GM19193 (cell line): ENCODE data around the gene TTLL12.

Experiments
- POLR2A ChIP-seq: IDR thresholded peaks from 4 replicates; pipeline ENCODE4 v1.6.1; 2011; ENCODE audit not compliant: insufficient read depth, insufficient read length; ENCODE audit errors: extremely low read depth

Gene TTLL12

DNA sequence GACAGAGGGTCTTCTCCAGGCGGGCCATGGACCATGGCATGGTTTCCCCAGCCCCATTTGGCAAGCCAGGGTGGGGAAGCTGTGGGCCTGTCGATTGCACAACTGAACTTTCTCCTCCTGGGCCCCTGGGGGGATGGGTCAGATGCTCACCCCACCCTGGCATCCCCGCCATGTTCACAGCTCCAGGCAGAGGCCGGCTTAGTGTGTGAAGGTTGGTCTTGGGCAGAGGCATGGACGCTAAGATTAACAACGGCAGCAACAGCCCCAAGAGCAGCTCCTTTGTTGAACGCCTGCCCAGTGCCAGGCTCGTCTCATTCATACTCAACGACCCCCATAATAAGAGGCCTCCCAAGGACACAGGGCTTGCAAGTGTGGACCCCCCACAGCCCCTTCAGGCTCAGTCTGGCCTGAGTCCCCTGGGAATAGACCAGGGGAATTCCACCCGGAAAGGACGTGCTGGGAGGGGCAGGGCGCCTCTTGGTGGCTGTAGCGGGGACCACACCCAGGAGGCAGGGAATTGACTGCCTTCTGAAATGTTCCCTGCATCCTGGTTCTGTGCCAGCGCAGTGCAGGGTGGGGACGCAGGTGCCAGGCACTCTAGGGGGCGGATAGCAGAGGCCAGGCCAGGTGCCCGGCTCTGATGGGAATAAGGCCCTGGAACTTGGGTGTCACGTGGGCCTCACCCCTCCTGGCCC lies 27.3 kb downstream of the TTLL12 start:
- TF ChIP-seq POLR2A = no peak

DNA sequence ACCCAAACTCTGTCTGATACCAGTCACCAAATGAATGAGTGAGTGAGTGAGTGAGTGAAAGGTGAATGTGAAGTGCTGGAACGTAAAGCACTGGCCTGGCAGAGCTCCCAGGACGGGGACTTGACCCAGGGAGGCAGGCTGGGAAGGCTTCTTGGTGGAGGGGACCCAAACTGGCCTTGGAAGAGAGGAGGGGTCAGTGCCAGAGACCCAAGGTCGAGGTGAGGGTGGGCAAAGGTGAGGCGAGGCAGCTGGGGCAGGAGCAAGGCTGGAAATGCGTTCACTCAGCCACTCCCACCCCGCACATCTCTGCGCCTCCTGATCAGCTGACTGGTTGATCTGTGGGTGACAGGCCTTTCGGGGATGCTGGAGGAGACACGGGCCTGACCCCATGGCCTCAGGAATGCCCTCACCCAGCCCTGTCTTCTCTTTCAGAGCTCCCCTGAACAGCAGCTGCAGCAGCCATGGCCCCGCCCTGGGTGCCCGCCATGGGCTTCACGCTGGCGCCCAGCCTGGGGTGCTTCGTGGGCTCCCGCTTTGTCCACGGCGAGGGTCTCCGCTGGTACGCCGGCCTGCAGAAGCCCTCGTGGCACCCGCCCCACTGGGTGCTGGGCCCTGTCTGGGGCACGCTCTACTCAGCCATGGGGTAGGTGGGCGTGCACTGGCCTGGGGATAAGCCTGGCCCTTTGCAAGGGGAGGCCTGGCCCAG lies 28.0 kb downstream of the TTLL12 start:
- no peak for TF ChIP-seq POLR2A

DNA sequence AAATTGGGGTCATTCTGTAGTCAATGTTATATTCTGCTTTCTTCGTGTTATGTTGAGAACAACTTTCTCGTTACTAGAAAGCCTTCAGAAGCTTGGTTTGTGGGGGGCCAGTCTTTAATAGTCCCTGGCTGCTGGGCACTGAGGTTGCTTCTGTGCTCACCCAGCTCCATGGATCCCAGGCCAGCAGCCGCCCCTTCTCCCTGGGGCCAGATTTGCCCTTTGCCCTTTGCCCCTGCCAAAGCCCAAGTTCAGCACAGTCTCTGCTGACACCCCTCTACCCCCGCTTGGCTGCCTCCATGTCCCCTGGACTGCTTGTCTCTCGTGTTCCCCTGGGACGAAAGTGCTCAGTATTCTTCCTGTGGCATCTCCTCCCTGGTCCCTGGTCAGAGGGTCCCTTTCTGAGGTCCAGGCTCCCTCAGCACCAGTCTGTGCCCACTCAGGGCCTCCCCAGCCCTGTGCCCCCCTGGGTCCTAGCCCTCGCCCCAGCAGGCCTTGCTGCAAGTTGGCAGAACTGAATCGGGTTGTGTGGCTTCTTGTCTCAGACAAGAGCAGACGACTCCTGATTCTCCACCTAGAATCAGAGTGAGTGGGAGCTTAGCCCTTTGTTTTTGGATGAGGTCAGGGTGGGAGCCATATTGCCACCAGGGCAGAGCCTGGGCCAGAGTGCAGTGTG lies 28.9 kb downstream of the TTLL12 start:
- no peak for TF ChIP-seq POLR2A

DNA sequence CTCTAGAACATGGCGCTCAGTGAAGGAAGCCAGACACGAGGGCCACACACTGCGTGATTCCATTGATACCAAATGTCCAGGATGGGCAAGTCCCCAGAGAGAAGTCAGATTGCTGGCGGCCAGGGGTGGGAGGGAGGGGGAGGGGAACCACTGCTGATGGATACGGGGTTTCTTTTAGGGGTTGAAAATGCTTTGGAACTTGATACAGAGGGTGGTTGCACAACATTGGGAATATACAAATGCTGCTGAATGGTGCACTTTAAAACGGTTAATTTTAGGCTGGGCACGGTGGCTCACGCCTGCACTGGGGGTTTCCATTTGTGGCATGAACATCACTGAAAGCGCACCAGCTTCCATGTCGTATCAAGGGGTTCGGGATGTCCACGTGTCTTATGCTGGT lies 30.5 kb downstream of the TTLL12 start:
- TF ChIP-seq POLR2A = no peak

DNA sequence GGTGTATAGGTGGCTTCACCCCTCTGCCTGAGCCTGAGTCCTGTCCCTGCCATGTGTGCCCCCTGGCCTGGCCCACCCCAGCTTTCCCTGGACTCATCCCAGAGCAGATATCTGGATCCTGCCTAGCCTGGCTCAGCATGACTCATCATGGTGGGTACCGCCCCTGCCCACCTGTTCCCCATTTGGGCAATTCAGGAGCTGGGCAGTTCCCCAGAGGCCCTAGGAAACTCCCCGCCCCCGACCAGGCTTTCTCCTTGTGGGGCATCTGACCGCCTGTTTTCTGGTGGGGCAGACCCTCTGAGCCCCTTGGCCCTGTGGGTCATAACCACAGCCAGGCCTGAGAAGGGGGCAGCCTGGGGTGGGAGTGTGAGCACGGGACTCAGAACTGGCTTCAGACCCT lies 31.1 kb downstream of the TTLL12 start:
- TF ChIP-seq POLR2A = no peak

DNA sequence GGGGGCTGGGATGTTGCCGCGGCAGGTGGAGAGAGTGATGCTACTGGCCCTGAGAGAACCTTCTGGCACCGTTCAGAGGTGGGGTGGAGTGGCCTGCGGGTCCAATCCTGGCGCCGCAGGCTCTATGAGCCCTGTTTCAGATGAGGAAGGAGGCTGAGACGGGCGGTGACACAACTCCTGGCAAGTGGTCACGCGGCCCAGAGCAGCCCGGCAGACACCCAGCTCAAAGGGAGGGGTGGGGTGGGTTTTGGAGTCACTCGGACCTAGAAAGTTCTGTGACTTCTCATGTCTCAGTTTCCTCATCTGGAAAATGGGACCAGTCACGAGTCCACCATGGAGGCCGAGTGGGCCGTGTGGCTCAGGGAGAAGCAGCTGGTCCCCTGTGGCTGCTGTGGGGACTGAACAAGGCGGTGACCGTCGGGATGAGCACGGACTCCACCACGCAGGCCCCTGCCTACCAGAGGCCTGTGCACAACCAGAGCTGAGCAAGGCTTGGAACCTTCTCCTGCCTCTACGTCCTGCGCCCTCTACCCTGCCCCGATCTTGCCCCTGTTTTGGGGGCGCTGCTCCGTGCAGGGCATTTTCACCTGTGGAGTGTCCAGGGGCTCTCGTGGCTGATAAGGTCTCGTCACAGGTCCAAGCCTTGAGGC lies 31.9 kb downstream of the TTLL12 start:
- TF ChIP-seq POLR2A = no peak

DNA sequence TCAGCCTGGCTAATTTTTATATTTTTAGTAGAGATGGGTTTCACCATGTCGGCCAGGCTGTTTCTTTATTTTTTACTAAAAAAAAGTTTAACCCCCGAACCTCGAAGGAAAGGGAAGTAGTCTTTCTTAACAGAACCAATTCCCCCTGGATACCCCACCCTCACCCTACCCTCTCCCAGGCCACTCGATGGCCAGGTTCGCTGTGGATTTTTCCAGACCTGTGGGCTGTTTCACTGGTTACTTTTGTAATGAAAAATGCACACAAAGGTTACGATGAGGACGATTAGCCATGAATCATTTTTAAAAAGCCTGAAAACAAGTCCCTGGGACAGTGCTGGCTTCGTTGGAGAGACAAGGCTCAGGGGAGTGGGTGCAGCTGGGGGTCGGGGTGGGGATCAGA lies 33.0 kb downstream of the TTLL12 start:
- no peak for TF ChIP-seq POLR2A

DNA sequence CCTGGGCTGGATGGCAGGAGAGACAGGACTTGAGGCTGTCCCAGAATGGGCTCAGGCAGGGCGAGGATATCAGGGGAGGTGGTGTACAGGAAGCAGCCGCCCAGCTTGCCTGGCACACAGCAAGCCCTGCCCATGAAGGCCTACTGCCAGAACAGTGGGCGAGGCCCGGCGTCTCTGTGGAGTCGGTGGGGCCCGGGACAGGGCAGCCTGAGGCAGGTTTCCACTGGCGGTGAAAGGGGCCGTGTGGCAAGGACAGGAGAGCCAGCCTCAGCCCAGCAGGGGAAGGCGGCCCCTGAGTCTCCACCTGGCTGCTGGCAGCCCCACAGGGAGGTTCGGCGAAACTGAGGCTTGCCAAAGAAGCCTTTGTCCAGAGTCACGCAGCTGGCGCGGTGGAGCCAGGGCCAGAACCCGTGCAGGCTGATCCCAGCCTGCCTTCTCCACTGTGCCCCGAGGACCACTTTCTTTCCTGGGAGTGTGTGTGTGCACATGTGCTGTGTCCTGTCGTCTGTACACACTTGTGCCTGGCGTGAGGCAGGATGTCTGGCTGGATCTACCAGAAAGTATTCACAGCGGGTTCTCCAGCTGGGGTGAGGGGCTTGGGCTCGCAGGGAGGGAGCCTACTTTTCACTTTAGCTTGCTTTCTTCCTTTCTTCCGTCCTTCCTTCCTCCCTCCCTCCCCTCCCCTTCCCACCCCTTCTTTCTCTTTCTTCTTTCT lies 34.4 kb downstream of the TTLL12 start:
- TF ChIP-seq POLR2A = no peak

DNA sequence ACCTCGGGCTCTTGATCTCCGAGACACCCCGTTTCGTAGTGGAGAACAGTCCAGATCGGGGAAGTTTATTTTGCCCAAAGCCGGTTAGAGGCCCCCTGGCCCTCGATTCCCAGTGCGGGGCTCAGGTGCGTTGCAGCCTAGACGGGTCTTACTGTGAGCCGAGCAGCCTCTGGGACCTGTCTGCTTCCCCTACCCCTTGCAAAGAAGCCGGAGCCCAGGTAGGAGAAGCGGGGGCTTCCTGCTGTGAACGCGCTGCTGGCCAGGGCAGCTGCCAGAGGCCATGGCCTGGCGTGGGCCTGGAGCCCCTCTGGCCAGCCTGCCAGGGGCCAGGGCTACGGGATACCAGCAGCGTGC lies 35.0 kb downstream of the TTLL12 start:
- no peak for TF ChIP-seq POLR2A

DNA sequence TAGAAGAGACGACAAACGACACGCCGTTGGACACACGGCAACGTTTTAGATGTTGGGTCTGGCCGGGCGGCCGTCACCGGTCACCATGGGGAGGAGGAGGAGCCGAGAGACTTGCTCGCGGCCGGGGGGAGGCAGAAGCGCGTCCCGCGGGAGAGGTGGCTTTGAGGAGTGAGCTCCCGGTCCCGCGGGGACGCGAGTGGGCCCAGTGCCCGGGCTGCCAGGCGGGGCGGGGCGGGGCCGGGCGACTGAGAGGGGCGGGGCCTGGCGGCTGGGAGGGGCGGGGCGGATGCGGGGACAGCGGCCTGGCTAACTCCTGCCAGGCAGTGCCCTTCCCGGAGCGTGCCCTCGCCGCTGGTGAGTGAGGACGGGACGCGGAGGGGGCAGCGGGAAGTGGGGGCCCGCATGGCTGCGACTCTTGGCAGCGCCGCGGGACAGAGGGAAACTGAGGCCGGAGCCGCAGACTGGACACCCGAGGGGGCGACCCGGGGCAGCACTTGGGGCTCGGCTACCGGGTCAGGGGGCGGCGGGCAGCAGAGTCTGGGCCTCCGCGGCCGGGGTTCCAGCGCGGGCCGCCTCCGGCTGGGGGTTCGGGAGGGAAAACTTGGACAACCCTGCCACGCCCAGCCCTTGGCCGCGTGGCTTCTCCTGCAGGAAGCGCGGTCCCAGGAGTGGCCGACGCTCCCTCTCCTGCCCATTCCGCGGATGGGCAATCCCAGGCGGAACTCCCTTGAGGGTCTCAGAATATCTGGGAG lies 35.5 kb downstream of the TTLL12 start, which contains the start of gene TSPO:
Gene TSPO, plus strand, starts transcription at position 309 of the 752 bp plus-strand sequence. CDS start 7,680 bp downstream, outside the sequence.
- no peak for TF ChIP-seq POLR2A

DNA sequence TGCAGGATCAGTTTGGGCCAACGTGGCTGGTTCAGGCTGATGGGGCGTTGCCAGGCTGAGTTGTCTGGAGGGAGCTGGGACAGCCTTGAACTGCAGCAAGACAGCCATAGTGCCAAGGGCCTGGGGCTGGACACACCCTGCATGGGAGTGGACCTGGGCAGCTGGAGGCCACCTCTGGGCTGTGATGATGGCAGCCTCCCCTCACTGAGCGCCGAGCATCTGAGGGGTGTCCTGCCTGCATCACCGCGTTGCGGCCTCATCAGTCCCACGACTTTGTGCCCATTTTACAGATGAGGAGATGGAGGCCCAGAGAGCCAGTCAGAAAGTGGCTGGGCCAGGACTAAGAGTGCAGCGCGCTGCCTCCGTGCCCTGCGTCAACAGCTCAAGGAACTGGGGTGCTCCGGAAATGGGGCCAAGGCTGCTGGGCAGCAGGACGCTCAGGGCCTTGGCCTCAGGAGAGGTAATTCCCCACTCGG lies 36.2 kb downstream of the TTLL12 start:
- TF ChIP-seq POLR2A = no peak

DNA sequence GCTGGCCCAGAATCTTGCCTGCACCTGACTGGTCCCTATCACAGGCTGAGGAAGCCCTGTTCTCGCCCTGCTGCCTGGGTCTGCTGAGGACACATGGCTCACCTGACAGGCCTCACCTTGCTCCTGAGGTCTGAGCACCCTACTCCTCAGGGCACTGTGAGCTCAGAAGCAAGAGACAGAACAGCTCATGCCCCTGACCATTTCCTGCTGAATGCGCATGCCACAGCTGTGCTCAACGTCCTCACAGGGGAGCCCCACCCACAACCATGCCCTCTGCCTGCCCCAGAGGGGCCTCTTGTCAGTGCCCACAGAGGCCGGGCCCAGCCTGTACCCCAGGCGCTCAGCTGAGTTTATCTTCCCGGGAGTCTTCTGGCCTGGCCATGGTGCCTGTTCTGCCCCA lies 38.4 kb downstream of the TTLL12 start:
- no peak for TF ChIP-seq POLR2A

DNA sequence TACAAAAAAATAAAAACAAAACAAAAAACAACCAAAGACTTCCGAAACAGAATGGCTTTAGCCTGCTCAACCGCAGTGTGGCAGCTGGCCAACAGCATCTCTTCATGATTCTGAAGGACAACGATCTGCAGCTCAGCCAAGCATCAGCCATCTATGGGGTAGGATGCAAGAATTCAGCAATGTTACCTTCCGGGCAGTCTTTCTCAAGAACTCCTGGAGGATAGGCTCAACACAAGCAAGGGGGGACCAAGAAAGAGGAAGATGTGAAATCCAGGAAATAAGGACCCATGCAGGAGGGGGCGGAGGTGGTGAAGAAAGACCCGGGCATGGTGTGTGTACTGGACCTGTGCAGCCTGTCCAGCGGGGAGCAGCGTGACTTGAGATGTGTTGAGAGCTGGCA lies 39.1 kb downstream of the TTLL12 start:
- TF ChIP-seq POLR2A = no peak

DNA sequence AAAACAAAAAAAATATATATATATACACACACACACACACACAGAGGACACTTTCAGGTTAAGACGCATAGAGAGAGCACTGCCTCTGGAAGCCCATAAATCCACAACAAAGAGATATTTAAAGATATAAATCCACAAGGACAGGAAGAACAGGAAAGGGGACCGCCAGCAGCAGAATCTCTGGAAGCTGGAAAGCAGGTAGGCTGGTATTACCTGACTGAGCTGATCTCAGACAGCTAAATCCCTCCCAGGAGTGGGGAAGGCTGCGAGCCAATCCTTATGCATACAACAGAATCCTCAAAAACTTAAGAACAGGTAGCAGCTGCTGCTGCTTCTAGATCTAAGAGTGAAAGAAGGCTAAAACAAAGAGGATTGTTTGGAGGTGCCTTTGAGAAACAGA lies 42.0 kb downstream of the TTLL12 start:
- no peak for TF ChIP-seq POLR2A
